ENCODE results near the gene PHACTR2. TPM values are rescaled to one million over a fixed set of nuclear protein-coding genes. Genes with fewer than 3 reads are reported as not detected.

PHACTR2 gene
- total RNA-seq, 1 donor from 2014 or later: 62.5 TPM

- DNase-seq: no peak
Observed at GRCh38 chr6:143742070-143742954, 64.5 kb downstream of the PHACTR2 start.

- no peak for DNase-seq
Observed at GRCh38 chr6:143742955-143743255, 65.1 kb downstream of the PHACTR2 start.

GRCh38 chr6:143743301-143744166 is 65.8 kb downstream of the PHACTR2 start:
- DNase-seq: peak; percentile 89

GRCh38 chr6:143744551-143745165 is 66.9 kb downstream of the PHACTR2 start:
- peak; percentile 27 for DNase-seq

- peak; percentile 11 for DNase-seq
Observed at GRCh38 chr6:143745166-143746133, 67.7 kb downstream of the PHACTR2 start.

- DNase-seq: no peak
Observed at GRCh38 chr6:143746202-143747119, 68.7 kb downstream of the PHACTR2 start.

- DNase-seq: no peak
Observed at GRCh38 chr6:143747347-143747842, 69.6 kb downstream of the PHACTR2 start.

- no peak for DNase-seq
Observed at GRCh38 chr6:143749891-143750290, 72.1 kb downstream of the PHACTR2 start.

- DNase-seq: no peak
Observed at GRCh38 chr6:143750877-143751276, 73.1 kb downstream of the PHACTR2 start.

GRCh38 chr6:143752459-143752858 is 74.7 kb downstream of the PHACTR2 start:
- DNase-seq: no peak

GRCh38 chr6:143753678-143754077 is 75.9 kb downstream of the PHACTR2 start:
- DNase-seq: no peak

- no peak for DNase-seq
Observed at GRCh38 chr6:143754204-143754603, 76.4 kb downstream of the PHACTR2 start.

- no peak for DNase-seq
Observed at GRCh38 chr6:143755301-143755744, 77.6 kb downstream of the PHACTR2 start.

- no peak for DNase-seq
Observed at GRCh38 chr6:143757346-143757832, 79.6 kb downstream of the PHACTR2 start.

GRCh38 chr6:143758551-143758950 is 80.8 kb downstream of the PHACTR2 start:
- no peak for DNase-seq

- DNase-seq: peak; percentile 21
Observed at GRCh38 chr6:143759666-143760065, 81.9 kb downstream of the PHACTR2 start.

GRCh38 chr6:143761074-143761473 is 83.3 kb downstream of the PHACTR2 start:
- no peak for DNase-seq

GRCh38 chr6:143762126-143762525 is 84.4 kb downstream of the PHACTR2 start:
- no peak for DNase-seq

GRCh38 chr6:143765422-143766184 is 87.8 kb downstream of the PHACTR2 start:
- no peak for DNase-seq

Data from skin of body (tissue), 2 donors.